ENCODE data around the gene GRAP2. TPM values are rescaled to one million over a fixed set of nuclear protein-coding genes. Genes with fewer than 3 reads are reported as not detected.

GRAP2 gene
- total and polyA plus RNA-seq, 9 of the 15 experiments (the other 6 are each of a cell fraction or from before 2014, with no cell fraction given) = 4.8 to 88.7 (median 60.4) TPM

DNA sequence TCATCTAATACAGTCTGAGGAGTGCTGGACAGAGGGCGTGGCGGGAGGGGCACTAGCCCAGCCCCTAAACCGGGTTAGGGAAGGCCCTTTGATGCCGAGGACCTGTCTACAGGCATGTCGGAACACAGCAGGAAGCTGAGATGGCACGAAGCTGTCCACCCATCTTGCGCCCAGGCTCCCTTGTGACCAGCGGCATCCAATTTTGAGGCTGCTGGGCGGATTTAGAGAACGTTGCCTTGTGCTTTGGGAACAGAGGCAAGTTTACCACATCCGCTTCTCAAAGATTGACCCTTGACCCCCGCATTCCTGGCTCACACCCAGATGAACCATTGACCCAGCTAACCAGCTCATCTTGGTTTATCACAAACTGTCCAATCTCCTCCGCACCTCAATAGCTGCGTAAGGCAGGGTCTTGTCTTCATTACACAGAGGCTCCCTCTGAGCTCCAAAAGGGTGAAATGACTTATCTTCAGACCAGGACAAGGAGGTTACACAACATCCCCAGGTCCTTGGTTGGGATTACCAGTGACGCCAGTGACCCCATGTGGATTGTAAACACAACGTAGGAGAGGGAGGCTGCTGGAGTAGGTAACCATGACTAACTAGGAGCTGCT, 98.4 kb downstream of the GRAP2 start (continued):
- TF ChIP-seq, protein P1, sequence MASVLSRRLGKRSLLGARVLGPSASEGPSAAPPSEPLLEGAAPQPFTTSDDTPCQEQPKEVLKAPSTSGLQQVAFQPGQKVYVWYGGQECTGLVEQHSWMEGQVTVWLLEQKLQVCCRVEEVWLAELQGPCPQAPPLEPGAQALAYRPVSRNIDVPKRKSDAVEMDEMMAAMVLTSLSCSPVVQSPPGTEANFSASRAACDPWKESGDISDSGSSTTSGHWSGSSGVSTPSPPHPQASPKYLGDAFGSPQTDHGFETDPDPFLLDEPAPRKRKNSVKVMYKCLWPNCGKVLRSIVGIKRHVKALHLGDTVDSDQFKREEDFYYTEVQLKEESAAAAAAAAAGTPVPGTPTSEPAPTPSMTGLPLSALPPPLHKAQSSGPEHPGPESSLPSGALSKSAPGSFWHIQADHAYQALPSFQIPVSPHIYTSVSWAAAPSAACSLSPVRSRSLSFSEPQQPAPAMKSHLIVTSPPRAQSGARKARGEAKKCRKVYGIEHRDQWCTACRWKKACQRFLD (CRISPR knock-in tag; IDR thresholded peaks at IDR 0.05) = no peak
- TF ChIP-seq, protein P2, sequence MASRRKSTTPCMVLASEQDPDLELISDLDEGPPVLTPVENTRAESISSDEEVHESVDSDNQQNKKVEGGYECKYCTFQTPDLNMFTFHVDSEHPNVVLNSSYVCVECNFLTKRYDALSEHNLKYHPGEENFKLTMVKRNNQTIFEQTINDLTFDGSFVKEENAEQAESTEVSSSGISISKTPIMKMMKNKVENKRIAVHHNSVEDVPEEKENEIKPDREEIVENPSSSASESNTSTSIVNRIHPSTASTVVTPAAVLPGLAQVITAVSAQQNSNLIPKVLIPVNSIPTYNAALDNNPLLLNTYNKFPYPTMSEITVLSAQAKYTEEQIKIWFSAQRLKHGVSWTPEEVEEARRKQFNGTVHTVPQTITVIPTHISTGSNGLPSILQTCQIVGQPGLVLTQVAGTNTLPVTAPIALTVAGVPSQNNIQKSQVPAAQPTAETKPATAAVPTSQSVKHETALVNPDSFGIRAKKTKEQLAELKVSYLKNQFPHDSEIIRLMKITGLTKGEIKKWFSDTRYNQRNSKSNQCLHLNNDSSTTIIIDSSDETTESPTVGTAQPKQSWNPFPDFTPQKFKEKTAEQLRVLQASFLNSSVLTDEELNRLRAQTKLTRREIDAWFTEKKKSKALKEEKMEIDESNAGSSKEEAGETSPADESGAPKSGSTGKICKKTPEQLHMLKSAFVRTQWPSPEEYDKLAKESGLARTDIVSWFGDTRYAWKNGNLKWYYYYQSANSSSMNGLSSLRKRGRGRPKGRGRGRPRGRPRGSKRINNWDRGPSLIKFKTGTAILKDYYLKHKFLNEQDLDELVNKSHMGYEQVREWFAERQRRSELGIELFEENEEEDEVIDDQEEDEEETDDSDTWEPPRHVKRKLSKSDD (conservative IDR thresholded peaks at IDR 0.05; ENCODE audit: low read length) = no peak
- TF ChIP-seq ZC3H4 (CRISPR knock-in tag; IDR thresholded peaks at IDR 0.05; ENCODE audit: borderline replicate concordance) (no peak), TRIM24 (IDR thresholded peaks at IDR 0.05) (peak; percentile 33 to 66; a peak in 2 of 4 replicates), TRIM28 (IDR thresholded peaks at IDR 0.05) (no peak)
- TF ChIP-seq, protein P3, sequence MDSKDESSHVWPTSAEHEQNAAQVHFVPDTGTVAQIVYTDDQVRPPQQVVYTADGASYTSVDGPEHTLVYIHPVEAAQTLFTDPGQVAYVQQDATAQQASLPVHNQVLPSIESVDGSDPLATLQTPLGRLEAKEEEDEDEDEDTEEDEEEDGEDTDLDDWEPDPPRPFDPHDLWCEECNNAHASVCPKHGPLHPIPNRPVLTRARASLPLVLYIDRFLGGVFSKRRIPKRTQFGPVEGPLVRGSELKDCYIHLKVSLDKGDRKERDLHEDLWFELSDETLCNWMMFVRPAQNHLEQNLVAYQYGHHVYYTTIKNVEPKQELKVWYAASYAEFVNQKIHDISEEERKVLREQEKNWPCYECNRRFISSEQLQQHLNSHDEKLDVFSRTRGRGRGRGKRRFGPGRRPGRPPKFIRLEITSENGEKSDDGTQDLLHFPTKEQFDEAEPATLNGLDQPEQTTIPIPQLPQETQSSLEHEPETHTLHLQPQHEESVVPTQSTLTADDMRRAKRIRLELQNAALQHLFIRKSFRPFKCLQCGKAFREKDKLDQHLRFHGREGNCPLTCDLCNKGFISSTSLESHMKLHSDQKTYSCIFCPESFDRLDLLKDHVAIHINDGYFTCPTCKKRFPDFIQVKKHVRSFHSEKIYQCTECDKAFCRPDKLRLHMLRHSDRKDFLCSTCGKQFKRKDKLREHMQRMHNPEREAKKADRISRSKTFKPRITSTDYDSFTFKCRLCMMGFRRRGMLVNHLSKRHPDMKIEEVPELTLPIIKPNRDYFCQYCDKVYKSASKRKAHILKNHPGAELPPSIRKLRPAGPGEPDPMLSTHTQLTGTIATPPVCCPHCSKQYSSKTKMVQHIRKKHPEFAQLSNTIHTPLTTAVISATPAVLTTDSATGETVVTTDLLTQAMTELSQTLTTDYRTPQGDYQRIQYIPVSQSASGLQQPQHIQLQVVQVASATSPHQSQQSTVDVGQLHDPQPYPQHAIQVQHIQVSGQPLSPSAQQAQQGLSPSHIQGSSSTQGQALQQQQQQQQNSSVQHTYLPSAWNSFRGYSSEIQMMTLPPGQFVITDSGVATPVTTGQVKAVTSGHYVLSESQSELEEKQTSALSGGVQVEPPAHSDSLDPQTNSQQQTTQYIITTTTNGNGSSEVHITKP (IDR thresholded peaks at IDR 0.05; ENCODE audit: partially characterized antibody) = no peak
- TF ChIP-seq, protein P4, sequence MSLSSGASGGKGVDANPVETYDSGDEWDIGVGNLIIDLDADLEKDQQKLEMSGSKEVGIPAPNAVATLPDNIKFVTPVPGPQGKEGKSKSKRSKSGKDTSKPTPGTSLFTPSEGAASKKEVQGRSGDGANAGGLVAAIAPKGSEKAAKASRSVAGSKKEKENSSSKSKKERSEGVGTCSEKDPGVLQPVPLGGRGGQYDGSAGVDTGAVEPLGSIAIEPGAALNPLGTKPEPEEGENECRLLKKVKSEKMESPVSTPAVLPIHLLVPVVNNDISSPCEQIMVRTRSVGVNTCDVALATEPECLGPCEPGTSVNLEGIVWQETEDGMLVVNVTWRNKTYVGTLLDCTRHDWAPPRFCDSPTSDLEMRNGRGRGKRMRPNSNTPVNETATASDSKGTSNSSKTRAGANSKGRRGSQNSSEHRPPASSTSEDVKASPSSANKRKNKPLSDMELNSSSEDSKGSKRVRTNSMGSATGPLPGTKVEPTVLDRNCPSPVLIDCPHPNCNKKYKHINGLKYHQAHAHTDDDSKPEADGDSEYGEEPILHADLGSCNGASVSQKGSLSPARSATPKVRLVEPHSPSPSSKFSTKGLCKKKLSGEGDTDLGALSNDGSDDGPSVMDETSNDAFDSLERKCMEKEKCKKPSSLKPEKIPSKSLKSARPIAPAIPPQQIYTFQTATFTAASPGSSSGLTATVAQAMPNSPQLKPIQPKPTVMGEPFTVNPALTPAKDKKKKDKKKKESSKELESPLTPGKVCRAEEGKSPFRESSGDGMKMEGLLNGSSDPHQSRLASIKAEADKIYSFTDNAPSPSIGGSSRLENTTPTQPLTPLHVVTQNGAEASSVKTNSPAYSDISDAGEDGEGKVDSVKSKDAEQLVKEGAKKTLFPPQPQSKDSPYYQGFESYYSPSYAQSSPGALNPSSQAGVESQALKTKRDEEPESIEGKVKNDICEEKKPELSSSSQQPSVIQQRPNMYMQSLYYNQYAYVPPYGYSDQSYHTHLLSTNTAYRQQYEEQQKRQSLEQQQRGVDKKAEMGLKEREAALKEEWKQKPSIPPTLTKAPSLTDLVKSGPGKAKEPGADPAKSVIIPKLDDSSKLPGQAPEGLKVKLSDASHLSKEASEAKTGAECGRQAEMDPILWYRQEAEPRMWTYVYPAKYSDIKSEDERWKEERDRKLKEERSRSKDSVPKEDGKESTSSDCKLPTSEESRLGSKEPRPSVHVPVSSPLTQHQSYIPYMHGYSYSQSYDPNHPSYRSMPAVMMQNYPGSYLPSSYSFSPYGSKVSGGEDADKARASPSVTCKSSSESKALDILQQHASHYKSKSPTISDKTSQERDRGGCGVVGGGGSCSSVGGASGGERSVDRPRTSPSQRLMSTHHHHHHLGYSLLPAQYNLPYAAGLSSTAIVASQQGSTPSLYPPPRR (CRISPR knock-in tag; IDR thresholded peaks at IDR 0.05; ENCODE audit: borderline replicate concordance) = no peak
- TF ChIP-seq, protein P5, sequence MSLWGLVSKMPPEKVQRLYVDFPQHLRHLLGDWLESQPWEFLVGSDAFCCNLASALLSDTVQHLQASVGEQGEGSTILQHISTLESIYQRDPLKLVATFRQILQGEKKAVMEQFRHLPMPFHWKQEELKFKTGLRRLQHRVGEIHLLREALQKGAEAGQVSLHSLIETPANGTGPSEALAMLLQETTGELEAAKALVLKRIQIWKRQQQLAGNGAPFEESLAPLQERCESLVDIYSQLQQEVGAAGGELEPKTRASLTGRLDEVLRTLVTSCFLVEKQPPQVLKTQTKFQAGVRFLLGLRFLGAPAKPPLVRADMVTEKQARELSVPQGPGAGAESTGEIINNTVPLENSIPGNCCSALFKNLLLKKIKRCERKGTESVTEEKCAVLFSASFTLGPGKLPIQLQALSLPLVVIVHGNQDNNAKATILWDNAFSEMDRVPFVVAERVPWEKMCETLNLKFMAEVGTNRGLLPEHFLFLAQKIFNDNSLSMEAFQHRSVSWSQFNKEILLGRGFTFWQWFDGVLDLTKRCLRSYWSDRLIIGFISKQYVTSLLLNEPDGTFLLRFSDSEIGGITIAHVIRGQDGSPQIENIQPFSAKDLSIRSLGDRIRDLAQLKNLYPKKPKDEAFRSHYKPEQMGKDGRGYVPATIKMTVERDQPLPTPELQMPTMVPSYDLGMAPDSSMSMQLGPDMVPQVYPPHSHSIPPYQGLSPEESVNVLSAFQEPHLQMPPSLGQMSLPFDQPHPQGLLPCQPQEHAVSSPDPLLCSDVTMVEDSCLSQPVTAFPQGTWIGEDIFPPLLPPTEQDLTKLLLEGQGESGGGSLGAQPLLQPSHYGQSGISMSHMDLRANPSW (CRISPR knock-in tag; IDR thresholded peaks at IDR 0.05) = no peak
- TF ChIP-seq, protein P6, sequence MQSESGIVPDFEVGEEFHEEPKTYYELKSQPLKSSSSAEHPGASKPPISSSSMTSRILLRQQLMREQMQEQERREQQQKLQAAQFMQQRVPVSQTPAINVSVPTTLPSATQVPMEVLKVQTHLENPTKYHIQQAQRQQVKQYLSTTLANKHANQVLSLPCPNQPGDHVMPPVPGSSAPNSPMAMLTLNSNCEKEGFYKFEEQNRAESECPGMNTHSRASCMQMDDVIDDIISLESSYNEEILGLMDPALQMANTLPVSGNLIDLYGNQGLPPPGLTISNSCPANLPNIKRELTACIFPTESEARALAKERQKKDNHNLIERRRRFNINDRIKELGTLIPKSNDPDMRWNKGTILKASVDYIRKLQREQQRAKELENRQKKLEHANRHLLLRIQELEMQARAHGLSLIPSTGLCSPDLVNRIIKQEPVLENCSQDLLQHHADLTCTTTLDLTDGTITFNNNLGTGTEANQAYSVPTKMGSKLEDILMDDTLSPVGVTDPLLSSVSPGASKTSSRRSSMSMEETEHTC (IDR thresholded peaks at IDR 0.05) = no peak

Data from K562 (cell line).